Activated T-cell treated with anti-CD3 and anti-CD28 coated beads, Interleukin-2, amount 50 U/mL, for 24 hours (primary cell): ENCODE data around the gene AFP.
"Not testable (repeated sequence)": the region's sequence is repeated elsewhere in the genome, so short reads cannot be mapped to it uniquely, and the experiment has no call there.

Experiments used
- DNase-seq: peaks from one replicate; pipeline ENCODE4 v3.0.0-alpha.2; 2020
- H3K27ac Mint-ChIP-seq: 2 replicates; pipeline ENCODE4 v1.8.0; 2020; ENCODE audit warnings: mild to moderate bottlenecking, mixed read lengths
- H3K27me3 Mint-ChIP-seq: 2 replicates; pipeline ENCODE4 v1.8.0; 2020; ENCODE audit warnings: mixed read lengths
- H3K36me3 Mint-ChIP-seq: 2 replicates; pipeline ENCODE4 v1.8.0; 2020; ENCODE audit warnings: low read depth, mixed read lengths
- H3K4me1 Mint-ChIP-seq: 2 replicates; pipeline ENCODE4 v1.8.0; 2020; ENCODE audit warnings: low read depth, mixed read lengths
- H3K4me3 Mint-ChIP-seq: 2 replicates; pipeline ENCODE4 v1.8.0; 2020; ENCODE audit warnings: mild to moderate bottlenecking, moderate library complexity, mixed read lengths
- H3K9me3 Mint-ChIP-seq: 2 replicates; pipeline ENCODE4 v1.8.0; 2020; ENCODE audit warnings: mixed read lengths

AFP gene

DNA sequence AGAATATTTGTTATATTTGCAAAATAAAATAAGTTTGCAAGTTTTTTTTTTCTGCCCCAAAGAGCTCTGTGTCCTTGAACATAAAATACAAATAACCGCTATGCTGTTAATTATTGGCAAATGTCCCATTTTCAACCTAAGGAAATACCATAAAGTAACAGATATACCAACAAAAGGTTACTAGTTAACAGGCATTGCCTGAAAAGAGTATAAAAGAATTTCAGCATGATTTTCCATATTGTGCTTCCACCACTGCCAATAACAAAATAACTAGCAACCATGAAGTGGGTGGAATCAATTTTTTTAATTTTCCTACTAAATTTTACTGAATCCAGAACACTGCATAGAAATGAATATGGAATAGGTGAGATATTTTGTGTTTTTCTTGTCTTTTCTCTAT is at the start of gene AFP:
AFP (plus strand) TSS at position 238 of the 400 bp plus-strand sequence; CDS start at position 280, 42 bp downstream.
- H3K9me3 Mint-ChIP-seq: no peaks in the 10 kb centered on the region

DNA sequence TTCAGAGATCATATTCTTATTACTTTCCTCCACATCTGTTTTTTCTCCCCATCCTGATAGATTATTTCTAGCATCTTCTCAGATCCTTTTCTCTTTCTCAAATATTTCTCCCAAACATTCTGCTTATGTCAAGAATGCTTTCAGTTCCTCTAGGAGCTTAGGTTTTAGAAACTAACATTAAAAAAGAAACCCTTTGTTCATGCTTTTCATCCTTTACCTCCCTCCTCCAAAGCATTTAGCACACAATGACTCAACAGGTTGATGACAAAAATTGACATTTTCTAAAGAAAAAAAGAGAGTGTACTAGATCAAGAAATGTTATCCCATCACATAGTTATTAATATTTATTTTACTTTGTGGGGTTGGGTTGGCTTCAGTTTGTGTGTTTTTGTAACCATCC is 48.5 kb upstream of the AFP start:
- Mint-ChIP-seq H3K4me3 (no peak overlapping the region), H3K27ac (no peak overlapping the region), H3K36me3 (no peaks in the 10 kb centered on the region), H3K27me3 (peaks cover 5% of the 10 kb centered on the region), H3K9me3 (peaks cover 6% of the 10 kb centered on the region), H3K4me1 (no peaks in the 10 kb centered on the region)
- no peak for DNase-seq

More for the DNA sequence above, at the start of gene AFP:
- H3K27me3 Mint-ChIP-seq: peaks cover 5% of the 10 kb centered on the region
- no peak within 1 kb of the TSS for H3K4me3 Mint-ChIP-seq
- H3K27ac Mint-ChIP-seq: no peak within 1 kb of the TSS
- DNase-seq: no peak
- no peaks in the 10 kb centered on the region for H3K4me1 Mint-ChIP-seq
- no peaks in the 10 kb centered on the region for H3K36me3 Mint-ChIP-seq

DNA sequence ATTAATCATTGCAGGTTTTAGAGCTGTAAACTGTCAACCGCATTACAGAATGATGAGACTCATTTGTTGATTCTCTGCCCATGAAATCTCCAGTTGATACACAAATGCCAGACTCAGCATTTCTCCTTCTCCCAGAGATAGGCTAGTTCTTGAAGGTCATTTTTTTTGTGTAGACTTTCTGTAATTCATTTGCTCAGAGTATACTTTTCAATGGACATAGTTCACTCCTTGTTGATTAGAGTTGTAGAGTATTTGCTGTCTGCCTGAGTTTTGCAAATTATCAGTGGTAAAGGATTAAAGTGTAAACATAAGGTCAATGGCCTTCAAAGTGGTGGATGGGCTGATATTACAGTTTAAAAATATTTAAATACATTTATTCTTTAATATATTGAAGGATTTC is 47.1 kb upstream of the AFP start:
- Mint-ChIP-seq H3K27me3 (peaks cover 5% of the 10 kb centered on the region), H3K4me3 (no peak overlapping the region), H3K9me3 (peaks cover 6% of the 10 kb centered on the region)

DNA sequence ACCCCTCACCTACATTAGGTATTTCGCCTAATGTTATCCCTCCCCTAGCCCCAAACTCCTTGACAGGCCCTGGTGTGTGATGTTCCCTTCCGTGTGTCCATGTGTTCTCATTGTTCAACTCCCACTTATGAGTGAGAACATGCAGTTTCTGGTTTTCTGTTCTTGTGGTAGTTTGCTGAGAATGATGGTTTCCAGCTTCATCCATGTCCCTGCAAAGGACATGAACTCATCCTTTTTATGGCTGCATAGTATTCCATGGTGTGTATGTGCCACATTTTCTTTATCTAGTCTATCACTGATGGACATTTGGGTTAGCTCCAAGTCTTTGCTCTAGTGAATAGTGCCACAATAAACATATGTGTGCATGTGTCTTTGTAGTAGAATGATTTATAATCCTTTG is 46.4 kb upstream of the AFP start:
- H3K4me1 Mint-ChIP-seq, H3K9me3 Mint-ChIP-seq, H3K36me3 Mint-ChIP-seq, H3K27ac Mint-ChIP-seq, DNase-seq, H3K27me3 Mint-ChIP-seq, H3K4me3 Mint-ChIP-seq: not testable (repeated sequence)

More for the DNA sequence above, 47.1 kb upstream of the AFP start:
- Mint-ChIP-seq H3K36me3 (no peaks in the 10 kb centered on the region), H3K27ac (no peak overlapping the region), H3K4me1 (no peaks in the 10 kb centered on the region)
- DNase-seq: no peak

DNA sequence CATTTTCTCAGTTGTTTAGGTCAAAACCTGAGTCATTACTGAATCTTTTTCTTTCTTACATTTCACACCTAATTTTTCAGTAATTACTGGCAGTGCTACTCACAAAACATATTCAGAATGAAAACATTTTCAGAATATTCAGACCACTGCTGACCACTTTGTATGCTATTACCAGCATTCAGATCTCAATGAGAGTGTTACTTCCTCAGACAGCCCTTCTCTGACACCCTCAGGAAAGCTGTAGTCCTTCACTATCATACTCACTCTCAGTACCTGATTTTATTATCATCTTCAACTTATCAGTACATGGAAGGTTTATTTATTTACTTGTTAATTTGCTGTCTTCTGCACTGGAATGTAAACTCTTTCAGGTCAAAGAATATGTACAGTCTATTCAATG is 44.2 kb upstream of the AFP start:
- Mint-ChIP-seq H3K27me3 (peaks cover 10% of the 10 kb centered on the region), H3K4me1 (no peaks in the 10 kb centered on the region), H3K36me3 (no peaks in the 10 kb centered on the region), H3K4me3 (no peak overlapping the region), H3K9me3 (no peaks in the 10 kb centered on the region), H3K27ac (no peak overlapping the region)
- DNase-seq: no peak

DNA sequence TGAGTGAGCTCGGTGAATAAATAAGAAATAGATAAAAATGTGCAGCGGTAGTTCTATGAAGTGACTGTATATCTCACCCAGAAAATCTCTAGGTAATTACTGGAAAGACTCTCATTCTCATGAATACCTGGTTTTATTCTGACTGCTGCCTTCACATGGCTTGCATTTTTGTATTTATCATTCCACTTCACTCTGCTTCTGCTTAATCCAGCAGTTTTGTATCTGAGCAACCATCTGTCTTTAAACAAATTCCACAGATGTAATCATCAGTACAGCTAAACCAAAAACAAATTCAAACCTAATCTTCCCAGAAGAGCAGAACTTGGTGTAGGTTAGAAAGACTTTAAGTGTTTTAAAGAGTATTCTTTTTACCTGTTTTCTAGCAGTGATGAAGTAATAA is 43.1 kb upstream of the AFP start:
- no peak for DNase-seq
- Mint-ChIP-seq H3K4me3 (no peak overlapping the region), H3K27ac (no peak overlapping the region), H3K36me3 (no peaks in the 10 kb centered on the region), H3K4me1 (no peaks in the 10 kb centered on the region), H3K27me3 (peaks cover 11% of the 10 kb centered on the region), H3K9me3 (no peaks in the 10 kb centered on the region)

DNA sequence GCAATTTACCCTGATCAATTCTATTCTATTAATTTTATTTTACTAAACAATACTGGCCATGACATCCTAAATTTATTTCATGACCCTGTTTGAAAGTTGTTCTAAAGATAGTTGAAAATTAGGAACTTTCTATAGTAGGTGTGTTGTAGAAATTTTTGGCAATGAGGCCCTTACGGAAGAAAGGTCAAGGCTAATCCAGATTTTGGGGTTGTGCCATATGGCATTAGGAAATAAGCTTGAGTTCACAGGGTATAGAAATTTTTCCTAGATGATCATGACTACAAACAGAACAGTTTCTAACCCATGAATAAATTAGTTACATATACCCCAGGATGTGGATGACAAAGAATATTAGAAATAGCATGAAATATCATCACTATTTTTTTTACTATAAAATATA is 39.7 kb upstream of the AFP start:
- H3K27me3 Mint-ChIP-seq: peaks cover 12% of the 10 kb centered on the region
- no peak overlapping the region for H3K27ac Mint-ChIP-seq
- no peaks in the 10 kb centered on the region for H3K36me3 Mint-ChIP-seq
- DNase-seq: no peak
- no peaks in the 10 kb centered on the region for H3K4me1 Mint-ChIP-seq
- H3K9me3 Mint-ChIP-seq: no peaks in the 10 kb centered on the region
- H3K4me3 Mint-ChIP-seq: no peak overlapping the region

DNA sequence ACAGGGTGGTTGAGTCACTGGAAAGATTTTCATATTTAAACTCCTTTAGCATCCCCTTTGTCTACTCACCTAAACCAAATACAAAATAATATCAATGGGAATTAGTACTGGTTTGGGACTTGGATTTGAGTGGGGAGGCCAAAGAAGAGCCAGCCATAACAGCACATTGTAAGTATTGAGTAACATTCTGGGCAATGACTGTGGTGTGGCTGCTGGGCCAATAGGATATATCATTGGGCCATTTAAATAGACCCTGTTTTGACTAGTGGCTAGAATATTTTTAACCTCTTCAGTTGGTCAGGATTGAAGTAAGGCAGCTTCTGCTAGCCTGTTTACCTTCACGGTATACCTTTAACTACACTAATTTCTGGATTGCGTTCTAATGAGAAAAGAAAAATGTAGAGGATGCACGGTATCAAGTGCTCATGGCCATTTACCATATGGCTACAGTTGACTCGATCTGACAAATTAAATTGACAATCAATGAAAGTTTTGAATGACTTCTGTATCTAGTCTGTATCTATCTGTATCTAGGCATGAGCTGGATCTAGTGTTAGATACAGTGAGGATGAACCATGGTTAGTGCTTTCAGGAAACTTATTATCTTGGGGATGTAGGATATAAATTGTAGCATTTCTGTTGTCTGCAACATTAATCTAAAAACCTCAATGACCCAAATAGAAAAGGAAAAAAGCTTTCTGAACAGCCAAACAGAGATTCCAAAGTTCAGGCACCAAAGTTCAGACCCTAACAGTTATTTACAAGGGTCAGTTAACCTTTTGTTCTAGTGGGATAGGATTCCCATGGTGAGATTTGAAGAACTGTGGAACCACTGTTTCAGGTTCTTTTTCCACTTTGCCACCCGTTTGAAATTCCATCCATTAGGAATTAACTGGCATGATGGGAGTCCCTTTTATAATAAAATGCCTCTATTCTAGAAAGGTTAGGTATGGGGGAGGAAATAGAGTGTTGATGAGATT is 38.7 kb upstream of the AFP start:
- H3K27ac Mint-ChIP-seq: no peak overlapping the region
- peaks cover 12% of the 10 kb centered on the region for H3K27me3 Mint-ChIP-seq
- no peak overlapping the region for H3K4me3 Mint-ChIP-seq
- no peaks in the 10 kb centered on the region for H3K4me1 Mint-ChIP-seq
- H3K9me3 Mint-ChIP-seq: no peaks in the 10 kb centered on the region
- H3K36me3 Mint-ChIP-seq: no peaks in the 10 kb centered on the region
- DNase-seq: no peak

DNA sequence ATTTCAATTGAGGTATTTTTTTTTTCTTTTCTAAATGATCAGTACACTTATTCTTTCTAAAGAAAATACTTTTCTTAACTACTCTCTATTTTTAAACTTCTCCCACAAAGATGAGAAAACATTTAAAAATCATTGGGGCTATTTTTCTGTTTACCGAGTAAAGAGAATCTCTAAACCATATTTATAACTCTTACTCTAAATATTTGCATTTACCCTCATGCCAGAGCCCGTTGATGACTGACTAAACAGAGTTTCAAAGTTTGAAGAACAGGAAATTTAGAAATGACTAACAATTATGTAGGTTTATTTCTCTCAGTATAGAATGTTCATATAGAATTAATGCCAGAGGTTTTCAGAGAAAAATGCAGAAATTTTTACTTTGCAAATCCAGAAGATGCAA is 34.6 kb upstream of the AFP start:
- no peaks in the 10 kb centered on the region for H3K36me3 Mint-ChIP-seq
- no peak overlapping the region for H3K27ac Mint-ChIP-seq
- no peak for DNase-seq
- no peak overlapping the region for H3K4me3 Mint-ChIP-seq
- no peaks in the 10 kb centered on the region for H3K9me3 Mint-ChIP-seq
- H3K27me3 Mint-ChIP-seq: peaks cover 7% of the 10 kb centered on the region
- H3K4me1 Mint-ChIP-seq: no peaks in the 10 kb centered on the region

DNA sequence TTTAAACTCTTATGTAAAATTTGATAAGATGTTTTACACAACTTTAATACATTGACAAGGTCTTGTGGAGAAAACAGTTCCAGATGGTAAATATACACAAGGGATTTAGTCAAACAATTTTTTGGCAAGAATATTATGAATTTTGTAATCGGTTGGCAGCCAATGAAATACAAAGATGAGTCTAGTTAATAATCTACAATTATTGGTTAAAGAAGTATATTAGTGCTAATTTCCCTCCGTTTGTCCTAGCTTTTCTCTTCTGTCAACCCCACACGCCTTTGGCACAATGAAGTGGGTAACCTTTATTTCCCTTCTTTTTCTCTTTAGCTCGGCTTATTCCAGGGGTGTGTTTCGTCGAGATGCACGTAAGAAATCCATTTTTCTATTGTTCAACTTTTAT is 32.0 kb upstream of the AFP start, which contains the start of gene ALB:
ALB (plus strand) TSS at position 246 of the 400 bp plus-strand sequence; CDS start at position 287, 41 bp downstream.
- Mint-ChIP-seq H3K4me1 (no peaks in the 10 kb centered on the region), H3K36me3 (no peaks in the 10 kb centered on the region), H3K27me3 (no peaks in the 10 kb centered on the region), H3K4me3 (no peak within 1 kb of the TSS), H3K27ac (no peak within 1 kb of the TSS), H3K9me3 (no peaks in the 10 kb centered on the region)
- DNase-seq: no peak

DNA sequence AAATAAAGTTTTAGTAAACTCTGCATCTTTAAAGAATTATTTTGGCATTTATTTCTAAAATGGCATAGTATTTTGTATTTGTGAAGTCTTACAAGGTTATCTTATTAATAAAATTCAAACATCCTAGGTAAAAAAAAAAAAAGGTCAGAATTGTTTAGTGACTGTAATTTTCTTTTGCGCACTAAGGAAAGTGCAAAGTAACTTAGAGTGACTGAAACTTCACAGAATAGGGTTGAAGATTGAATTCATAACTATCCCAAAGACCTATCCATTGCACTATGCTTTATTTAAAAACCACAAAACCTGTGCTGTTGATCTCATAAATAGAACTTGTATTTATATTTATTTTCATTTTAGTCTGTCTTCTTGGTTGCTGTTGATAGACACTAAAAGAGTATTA is 31.6 kb upstream of the AFP start:
- Mint-ChIP-seq H3K9me3 (no peaks in the 10 kb centered on the region), H3K4me1 (no peaks in the 10 kb centered on the region), H3K4me3 (no peak overlapping the region), H3K27ac (no peak overlapping the region), H3K27me3 (no peaks in the 10 kb centered on the region), H3K36me3 (no peaks in the 10 kb centered on the region)
- DNase-seq: no peak

DNA sequence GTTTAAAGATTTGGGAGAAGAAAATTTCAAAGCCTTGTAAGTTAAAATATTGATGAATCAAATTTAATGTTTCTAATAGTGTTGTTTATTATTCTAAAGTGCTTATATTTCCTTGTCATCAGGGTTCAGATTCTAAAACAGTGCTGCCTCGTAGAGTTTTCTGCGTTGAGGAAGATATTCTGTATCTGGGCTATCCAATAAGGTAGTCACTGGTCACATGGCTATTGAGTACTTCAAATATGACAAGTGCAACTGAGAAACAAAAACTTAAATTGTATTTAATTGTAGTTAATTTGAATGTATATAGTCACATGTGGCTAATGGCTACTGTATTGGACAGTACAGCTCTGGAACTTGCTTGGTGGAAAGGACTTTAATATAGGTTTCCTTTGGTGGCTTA is 30.9 kb upstream of the AFP start:
- Mint-ChIP-seq H3K4me3 (no peak overlapping the region), H3K27ac (no peak overlapping the region), H3K36me3 (no peaks in the 10 kb centered on the region), H3K9me3 (no peaks in the 10 kb centered on the region), H3K4me1 (no peaks in the 10 kb centered on the region), H3K27me3 (no peaks in the 10 kb centered on the region)
- no peak for DNase-seq

DNA sequence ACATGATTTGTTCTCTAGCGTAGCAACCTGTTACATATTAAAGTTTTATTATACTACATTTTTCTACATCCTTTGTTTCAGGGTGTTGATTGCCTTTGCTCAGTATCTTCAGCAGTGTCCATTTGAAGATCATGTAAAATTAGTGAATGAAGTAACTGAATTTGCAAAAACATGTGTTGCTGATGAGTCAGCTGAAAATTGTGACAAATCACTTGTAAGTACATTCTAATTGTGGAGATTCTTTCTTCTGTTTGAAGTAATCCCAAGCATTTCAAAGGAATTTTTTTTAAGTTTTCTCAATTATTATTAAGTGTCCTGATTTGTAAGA is 29.5 kb upstream of the AFP start:
- Mint-ChIP-seq H3K4me1 (no peaks in the 10 kb centered on the region), H3K9me3 (no peaks in the 10 kb centered on the region), H3K4me3 (no peak overlapping the region), H3K27ac (no peak overlapping the region), H3K27me3 (no peaks in the 10 kb centered on the region), H3K36me3 (no peaks in the 10 kb centered on the region)
- no peak for DNase-seq

DNA sequence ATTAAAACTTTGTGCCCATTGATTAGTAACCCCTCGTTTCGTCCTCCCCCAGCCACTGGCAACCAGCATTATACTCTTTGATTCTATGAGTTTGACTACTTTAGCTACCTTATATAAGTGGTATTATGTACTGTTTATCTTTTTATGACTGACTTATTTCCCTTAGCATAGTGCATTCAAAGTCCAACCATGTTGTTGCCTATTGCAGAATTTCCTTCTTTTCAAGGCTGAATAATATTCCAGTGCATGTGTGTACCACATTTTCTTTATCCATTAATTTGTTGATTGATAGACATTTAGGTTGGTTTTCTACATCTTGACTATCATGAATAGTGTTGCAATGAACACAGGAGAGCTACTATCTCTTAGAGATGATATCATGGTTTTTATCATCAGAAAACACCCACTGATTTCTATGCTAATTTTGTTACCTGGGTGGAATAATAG is 28.8 kb upstream of the AFP start:
- H3K27me3 Mint-ChIP-seq: no peaks in the 10 kb centered on the region
- no peak overlapping the region for H3K4me3 Mint-ChIP-seq
- H3K36me3 Mint-ChIP-seq: no peaks in the 10 kb centered on the region
- no peak for DNase-seq
- H3K4me1 Mint-ChIP-seq: no peaks in the 10 kb centered on the region
- no peak overlapping the region for H3K27ac Mint-ChIP-seq
- no peaks in the 10 kb centered on the region for H3K9me3 Mint-ChIP-seq

DNA sequence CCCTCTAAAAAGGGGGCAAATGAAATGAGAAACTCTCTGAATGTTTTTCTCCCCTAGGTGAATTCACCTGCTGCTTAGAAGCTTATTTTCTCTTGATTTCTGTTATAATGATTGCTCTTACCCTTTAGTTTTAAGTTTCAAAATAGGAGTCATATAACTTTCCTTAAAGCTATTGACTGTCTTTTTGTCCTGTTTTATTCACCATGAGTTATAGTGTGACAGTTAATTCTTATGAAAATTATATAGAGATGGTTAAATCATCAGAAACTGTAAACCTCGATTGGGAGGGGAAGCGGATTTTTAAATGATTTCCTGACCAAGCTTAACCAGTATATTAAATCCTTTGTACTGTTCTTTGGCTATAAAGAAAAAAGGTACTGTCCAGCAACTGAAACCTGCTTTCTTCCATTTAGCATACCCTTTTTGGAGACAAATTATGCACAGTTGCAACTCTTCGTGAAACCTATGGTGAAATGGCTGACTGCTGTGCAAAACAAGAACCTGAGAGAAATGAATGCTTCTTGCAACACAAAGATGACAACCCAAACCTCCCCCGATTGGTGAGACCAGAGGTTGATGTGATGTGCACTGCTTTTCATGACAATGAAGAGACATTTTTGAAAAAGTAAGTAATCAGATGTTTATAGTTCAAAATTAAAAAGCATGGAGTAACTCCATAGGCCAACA is 27.7 kb upstream of the AFP start:
- H3K36me3 Mint-ChIP-seq: no peaks in the 10 kb centered on the region
- H3K4me3 Mint-ChIP-seq: no peak overlapping the region
- no peaks in the 10 kb centered on the region for H3K27me3 Mint-ChIP-seq
- no peak for DNase-seq
- no peaks in the 10 kb centered on the region for H3K4me1 Mint-ChIP-seq
- H3K27ac Mint-ChIP-seq: no peak overlapping the region
- no peaks in the 10 kb centered on the region for H3K9me3 Mint-ChIP-seq
